ENCODE results near the gene SENP3.

SENP3 gene

GRCh38 chr17:7576432-7576937 is 14.8 kb downstream of the SENP3 start:
- H3K9ac ChIP-seq (ENCODE audit: low read length), result no peak overlapping the region
- H3K79me2 ChIP-seq (ENCODE audit: low read length), result peaks cover 74% of the 10 kb centered on the region
- no peaks in the 10 kb centered on the region for H3K9me2 ChIP-seq (replicated peaks; ENCODE audit: insufficient read depth, low read length)
- no peak overlapping the region for H2AFZ ChIP-seq (ENCODE audit: low read length)
- H3K4me2 ChIP-seq (ENCODE audit: low read depth, low read length), result peak overlapping the region; percentile 94
- H3K9me3 ChIP-seq (replicated peaks; ENCODE audit: insufficient read depth, low read length), result no peaks in the 10 kb centered on the region
- peaks cover 84% of the 10 kb centered on the region for H3F3A ChIP-seq (ENCODE audit: insufficient read depth, low read length)
- H3K27me3 ChIP-seq (replicated peaks; ENCODE audit: insufficient read depth, low read length), result no peaks in the 10 kb centered on the region
- H3K4me3 ChIP-seq (ENCODE audit: low read length), result no peak overlapping the region
- DNase-seq, result no peak
- peaks cover 51% of the 10 kb centered on the region for H4K20me1 ChIP-seq (ENCODE audit: insufficient read depth, low read length)
- peaks cover 63% of the 10 kb centered on the region for H3K4me1 ChIP-seq (ENCODE audit: low read length)
- TF ChIP-seq EZH2 (optimal IDR thresholded peaks at IDR 0.05; ENCODE audit: low read depth, low read length), result no peak
- TF ChIP-seq CTCF (IDR thresholded peaks at IDR 0.05; ENCODE audit: low read length), result no peak
- no peak for TF ChIP-seq EZH2phosphoT487 (IDR thresholded peaks at IDR 0.05; ENCODE audit: low read length)
- peak overlapping the region; percentile 6; the same call in 1 of the 2 replicates for H3K27ac ChIP-seq (ENCODE audit: low read length)
- H3K36me3 ChIP-seq (replicated peaks; ENCODE audit: insufficient read depth, low read length), result peaks cover 34% of the 10 kb centered on the region

- Histone ChIP-seq H4K20me1 (ENCODE audit: insufficient read depth, low read length) (peaks cover 51% of the 10 kb centered on the region), H3K27ac (ENCODE audit: low read length) (no peak overlapping the region; the same call in 1 of the 2 replicates), H3K79me2 (ENCODE audit: low read length) (peaks cover 75% of the 10 kb centered on the region), H3K27me3 (replicated peaks; ENCODE audit: insufficient read depth, low read length) (no peaks in the 10 kb centered on the region), H3K4me1 (ENCODE audit: low read length) (peaks cover 63% of the 10 kb centered on the region), H3K9ac (ENCODE audit: low read length) (no peak overlapping the region), H3F3A (ENCODE audit: insufficient read depth, low read length) (peaks cover 84% of the 10 kb centered on the region), H3K4me2 (ENCODE audit: low read depth, low read length) (peak overlapping the region; percentile 9), H2AFZ (ENCODE audit: low read length) (no peak overlapping the region), H3K9me2 (replicated peaks; ENCODE audit: insufficient read depth, low read length) (no peaks in the 10 kb centered on the region), H3K36me3 (replicated peaks; ENCODE audit: insufficient read depth, low read length) (peaks cover 34% of the 10 kb centered on the region), H3K9me3 (replicated peaks; ENCODE audit: insufficient read depth, low read length) (no peaks in the 10 kb centered on the region), H3K4me3 (ENCODE audit: low read length) (no peak overlapping the region)
- TF ChIP-seq CTCF (IDR thresholded peaks at IDR 0.05; ENCODE audit: low read length), result no peak
- TF ChIP-seq EZH2phosphoT487 (IDR thresholded peaks at IDR 0.05; ENCODE audit: low read length), result no peak
- TF ChIP-seq EZH2 (optimal IDR thresholded peaks at IDR 0.05; ENCODE audit: low read depth, low read length), result no peak
- DNase-seq, result no peak
Observed at GRCh38 chr17:7577327-7578199, 15.8 kb downstream of the SENP3 start.

- peak within 1 kb of the TSS; percentile 85 for H3K27ac ChIP-seq (ENCODE audit: low read length)
- H3K4me3 ChIP-seq (ENCODE audit: low read length), result no peak within 1 kb of the TSS
- H3K4me1 ChIP-seq (ENCODE audit: low read length), result peaks cover 69% of the 10 kb centered on the region
- peaks cover 69% of the 10 kb centered on the region for H3K79me2 ChIP-seq (ENCODE audit: low read length)
- DNase-seq, result peak; percentile 81
- peaks cover 71% of the 10 kb centered on the region for H3F3A ChIP-seq (ENCODE audit: insufficient read depth, low read length)
- no peak within 1 kb of the TSS for H2AFZ ChIP-seq (ENCODE audit: low read length)
- H4K20me1 ChIP-seq (ENCODE audit: insufficient read depth, low read length), result peaks cover 45% of the 10 kb centered on the region
- peaks cover 31% of the 10 kb centered on the region for H3K36me3 ChIP-seq (replicated peaks; ENCODE audit: insufficient read depth, low read length)
- no peaks in the 10 kb centered on the region for H3K9me2 ChIP-seq (replicated peaks; ENCODE audit: insufficient read depth, low read length)
- no peaks in the 10 kb centered on the region for H3K27me3 ChIP-seq (replicated peaks; ENCODE audit: insufficient read depth, low read length)
- H3K9me3 ChIP-seq (replicated peaks; ENCODE audit: insufficient read depth, low read length), result no peaks in the 10 kb centered on the region
- peak within 1 kb of the TSS; percentile 52 for H3K4me2 ChIP-seq (ENCODE audit: low read depth, low read length)
- no peak for TF ChIP-seq EZH2phosphoT487 (IDR thresholded peaks at IDR 0.05; ENCODE audit: low read length)
- no peak for TF ChIP-seq EZH2 (optimal IDR thresholded peaks at IDR 0.05; ENCODE audit: low read depth, low read length)
- no peak for TF ChIP-seq CTCF (IDR thresholded peaks at IDR 0.05; ENCODE audit: low read length)
- peak within 1 kb of the TSS; percentile 53 for H3K9ac ChIP-seq (ENCODE audit: low read length)
Observed at GRCh38 chr17:7579001-7579833, 17.5 kb downstream of the SENP3 start, which contains the start of gene CD68. Gene CD68 (plus strand): TSS chr17:7579638. CDS start chr17:7579678, 40 bp downstream.
